HG03060 (cell line): Measurements from ENCODE around the gene JAKMIP2.
"Not testable (repeated sequence)": the region's sequence is repeated elsewhere in the genome, so short reads cannot be mapped to it uniquely, and the experiment has no call there.

Experiments
- ATAC-seq: cut with Tn5 transposase; IDR thresholded peaks from one replicate; pipeline ENCODE4 v1.9.1; 2021; ENCODE audit warnings: low read depth, moderate number of reproducible peaks; ENCODE audit not compliant: unreplicated experiment

Gene JAKMIP2

GRCh38 chr5:147617711-147618350 lies 164.7 kb downstream of the JAKMIP2 start:
- no peak for ATAC-seq

GRCh38 chr5:147617191-147617606 lies 165.3 kb downstream of the JAKMIP2 start:
- ATAC-seq = no peak

GRCh38 chr5:147616421-147616820 lies 166.1 kb downstream of the JAKMIP2 start:
- no peak for ATAC-seq

- ATAC-seq = no peak
Observed at GRCh38 chr5:147613359-147613758, 169.2 kb downstream of the JAKMIP2 start.

GRCh38 chr5:147611483-147611882 lies 171.0 kb downstream of the JAKMIP2 start:
- ATAC-seq = no peak

- ATAC-seq = no peak
Observed at GRCh38 chr5:147610798-147611197, 171.7 kb downstream of the JAKMIP2 start.

- ATAC-seq = no peak
Observed at GRCh38 chr5:147601652-147602051, 180.9 kb downstream of the JAKMIP2 start.

GRCh38 chr5:147591120-147591519 lies 191.4 kb downstream of the JAKMIP2 start:
- no peak for ATAC-seq

GRCh38 chr5:147590096-147590495 lies 192.4 kb downstream of the JAKMIP2 start:
- no peak for ATAC-seq

- no peak for ATAC-seq
Observed at GRCh38 chr5:147586832-147587231, 195.7 kb downstream of the JAKMIP2 start.

GRCh38 chr5:147586221-147586620 lies 196.3 kb downstream of the JAKMIP2 start:
- no peak for ATAC-seq

GRCh38 chr5:147582272-147582671 lies 200.3 kb downstream of the JAKMIP2 start:
- not testable (repeated sequence) for ATAC-seq

- not testable (repeated sequence) for ATAC-seq
Observed at GRCh38 chr5:147580418-147580817, 202.1 kb downstream of the JAKMIP2 start.

- ATAC-seq = no peak
Observed at GRCh38 chr5:147578228-147579024, 204.1 kb downstream of the JAKMIP2 start.

GRCh38 chr5:147576646-147577535 lies 205.6 kb downstream of the JAKMIP2 start:
- ATAC-seq = no peak

GRCh38 chr5:147575598-147575997 lies 206.9 kb downstream of the JAKMIP2 start:
- ATAC-seq = no peak

- no peak for ATAC-seq
Observed at GRCh38 chr5:147573211-147573610, 209.3 kb downstream of the JAKMIP2 start.

- ATAC-seq = no peak
Observed at GRCh38 chr5:147568710-147569406, 213.7 kb downstream of the JAKMIP2 start.

- no peak for ATAC-seq
Observed at GRCh38 chr5:147567917-147568598, 214.5 kb downstream of the JAKMIP2 start.

- ATAC-seq = no peak
Observed at GRCh38 chr5:147565524-147565923, 217.0 kb downstream of the JAKMIP2 start.
